Measurements from ENCODE around the gene PLEKHD1.

The PLEKHD1 gene

GRCh38 chr14:69579476-69579875 is 94.9 kb downstream of the PLEKHD1 start:
- H3K4me3 ChIP-seq (ENCODE audit: low read depth, low read length): no peak overlapping the region
- DNase-seq (ENCODE audit: low read depth): no peak
- no peak for TF ChIP-seq CTCF (conservative IDR thresholded peaks at IDR 0.05; ENCODE audit: low read depth, low read length)

- peak; percentile 89 for TF ChIP-seq CTCF (conservative IDR thresholded peaks at IDR 0.05; ENCODE audit: low read depth, low read length)
- H3K4me3 ChIP-seq (ENCODE audit: low read depth, low read length): no peak overlapping the region
- peak; percentile 96 for DNase-seq (ENCODE audit: low read depth)
Observed at GRCh38 chr14:69580009-69580577, 95.6 kb downstream of the PLEKHD1 start.
